HG03039 (cell line): ENCODE data around the gene DSG2.

ENCODE experiments used
- ATAC-seq: cut with Tn5 transposase; IDR thresholded peaks from one replicate; pipeline ENCODE4 v1.9.1; 2021; ENCODE audit warnings: mild to moderate bottlenecking, moderate library complexity; ENCODE audit not compliant: unreplicated experiment

Gene DSG2

GRCh38 chr18:31551883-31552282 is 53.9 kb downstream of the DSG2 start:
- no peak for ATAC-seq

- no peak for ATAC-seq
Measured at GRCh38 chr18:31553800-31554199, 55.8 kb downstream of the DSG2 start.

GRCh38 chr18:31554776-31555175 is 56.8 kb downstream of the DSG2 start:
- no peak for ATAC-seq

GRCh38 chr18:31555971-31556747 is 58.2 kb downstream of the DSG2 start:
- no peak for ATAC-seq

GRCh38 chr18:31557446-31557845 is 59.5 kb downstream of the DSG2 start:
- ATAC-seq, result no peak

- ATAC-seq, result no peak
Measured at GRCh38 chr18:31558567-31558966, 60.6 kb downstream of the DSG2 start.

- no peak for ATAC-seq
Measured at GRCh38 chr18:31562726-31563125, 64.7 kb downstream of the DSG2 start.

- ATAC-seq, result no peak
Measured at GRCh38 chr18:31563778-31564177, 65.8 kb downstream of the DSG2 start.

GRCh38 chr18:31565345-31565744 is 67.4 kb downstream of the DSG2 start:
- ATAC-seq, result no peak

GRCh38 chr18:31565782-31566512 is 68.0 kb downstream of the DSG2 start:
- ATAC-seq, result no peak

GRCh38 chr18:31566576-31567306 is 68.8 kb downstream of the DSG2 start:
- no peak for ATAC-seq

- ATAC-seq, result no peak
Measured at GRCh38 chr18:31572368-31572767, 74.4 kb downstream of the DSG2 start.

GRCh38 chr18:31573051-31573450 is 75.1 kb downstream of the DSG2 start:
- ATAC-seq, result no peak

- no peak for ATAC-seq
Measured at GRCh38 chr18:31574359-31574758, 76.4 kb downstream of the DSG2 start.

GRCh38 chr18:31575515-31576257 is 77.7 kb downstream of the DSG2 start:
- ATAC-seq, result no peak

GRCh38 chr18:31576670-31577069 is 78.7 kb downstream of the DSG2 start:
- peak; percentile 58 for ATAC-seq

- peak; percentile 36 for ATAC-seq
Measured at GRCh38 chr18:31577195-31577594, 79.2 kb downstream of the DSG2 start.

- no peak for ATAC-seq
Measured at GRCh38 chr18:31578126-31578525, 80.1 kb downstream of the DSG2 start.

- no peak for ATAC-seq
Measured at GRCh38 chr18:31579375-31579774, 81.4 kb downstream of the DSG2 start.

GRCh38 chr18:31581498-31582197 is 83.7 kb downstream of the DSG2 start:
- ATAC-seq, result no peak
